Muscle layer of colon (tissue), 2 donors: ENCODE results near the gene NPAS2.

ENCODE experiments used
- H3K27ac ChIP-seq: one replicate; pipeline ENCODE4 v1.7.0; 2013; ENCODE audit warnings: low read depth, mild to moderate bottlenecking, low read length, moderate library complexity
- H3K27me3 ChIP-seq, 2 donors: one replicate each; pipeline ENCODE4 v1.7.0; 2013; ENCODE audit warnings: low read length in 2 of 2, mild to moderate bottlenecking in 2 of 2; ENCODE audit not compliant: insufficient read depth in 2 of 2, control insufficient read depth in 1 of 2
- H3K36me3 ChIP-seq: one replicate; pipeline ENCODE4 v1.7.0; 2013; ENCODE audit warnings: mild to moderate bottlenecking, low read length; ENCODE audit not compliant: insufficient read depth
- H3K4me1 ChIP-seq: one replicate; pipeline ENCODE4 v1.7.0; 2013; ENCODE audit warnings: mild to moderate bottlenecking, low read length; ENCODE audit not compliant: insufficient read depth
- H3K4me3 ChIP-seq, 2 donors: one replicate each; pipeline ENCODE4 v1.7.0; 2013; ENCODE audit warnings: low read length in 2 of 2, low read depth in 1 of 2, mild to moderate bottlenecking in 1 of 2, moderate library complexity in 1 of 2
- H3K9ac ChIP-seq: one replicate; pipeline ENCODE4 v1.7.0; 2013; ENCODE audit warnings: low read length
- H3K9me3 ChIP-seq: one replicate; pipeline ENCODE4 v1.7.0; 2013; ENCODE audit warnings: mild to moderate bottlenecking, low read length
- donor health status: abdominal sarcoma.
- donor health status: Adenocarcinoma of cecum.

Gene NPAS2

GRCh38 chr2:100941646-100942240 lies 121.8 kb downstream of the NPAS2 start:
- Histone ChIP-seq H3K36me3 (no peaks in the 10 kb centered on the region), H3K4me3 (no peak overlapping the region), H3K4me1 (no peaks in the 10 kb centered on the region), H3K9ac (no peak overlapping the region), H3K27ac (no peak overlapping the region), H3K27me3 (no peaks in the 10 kb centered on the region), H3K9me3 (no peaks in the 10 kb centered on the region)

- H3K27ac ChIP-seq, result no peak overlapping the region
- no peaks in the 10 kb centered on the region for H3K27me3 ChIP-seq
Observed at GRCh38 chr2:100944617-100945432, 124.9 kb downstream of the NPAS2 start.

GRCh38 chr2:100945433-100945740 lies 125.4 kb downstream of the NPAS2 start:
- H3K27me3 ChIP-seq, result no peaks in the 10 kb centered on the region
- H3K9me3 ChIP-seq, result no peaks in the 10 kb centered on the region
- no peak overlapping the region for H3K4me3 ChIP-seq
- no peaks in the 10 kb centered on the region for H3K4me1 ChIP-seq
- no peak overlapping the region for H3K27ac ChIP-seq
- H3K9ac ChIP-seq, result no peak overlapping the region
- H3K36me3 ChIP-seq, result peaks cover 2% of the 10 kb centered on the region

More at GRCh38 chr2:100944617-100945432, 124.9 kb downstream of the NPAS2 start:
- Histone ChIP-seq H3K9me3 (no peaks in the 10 kb centered on the region), H3K36me3 (no peaks in the 10 kb centered on the region), H3K4me3 (no peak overlapping the region), H3K4me1 (no peaks in the 10 kb centered on the region), H3K9ac (no peak overlapping the region)

GRCh38 chr2:100945930-100946607 lies 126.1 kb downstream of the NPAS2 start:
- Histone ChIP-seq H3K9ac (no peak overlapping the region), H3K27ac (no peak overlapping the region), H3K9me3 (no peaks in the 10 kb centered on the region), H3K4me3 (no peak overlapping the region), H3K36me3 (peaks cover 3% of the 10 kb centered on the region), H3K27me3 (no peaks in the 10 kb centered on the region), H3K4me1 (no peaks in the 10 kb centered on the region)

- H3K4me1 ChIP-seq, result no peaks in the 10 kb centered on the region
- H3K9ac ChIP-seq, result no peak overlapping the region
- H3K36me3 ChIP-seq, result peaks cover 3% of the 10 kb centered on the region
- H3K9me3 ChIP-seq, result no peaks in the 10 kb centered on the region
- H3K4me3 ChIP-seq, result no peak overlapping the region
- H3K27ac ChIP-seq, result no peak overlapping the region
- no peaks in the 10 kb centered on the region for H3K27me3 ChIP-seq
Observed at GRCh38 chr2:100948942-100949811, 129.2 kb downstream of the NPAS2 start.

GRCh38 chr2:100952512-100952911 lies 132.6 kb downstream of the NPAS2 start:
- H3K4me1 ChIP-seq, result no peaks in the 10 kb centered on the region
- H3K36me3 ChIP-seq, result peaks cover 3% of the 10 kb centered on the region
- no peak overlapping the region for H3K27ac ChIP-seq
- no peak overlapping the region for H3K4me3 ChIP-seq
- no peak overlapping the region for H3K9ac ChIP-seq
- H3K27me3 ChIP-seq, result no peaks in the 10 kb centered on the region
- H3K9me3 ChIP-seq, result no peaks in the 10 kb centered on the region

GRCh38 chr2:100953406-100954043 lies 133.6 kb downstream of the NPAS2 start:
- Histone ChIP-seq H3K4me1 (peaks cover 6% of the 10 kb centered on the region), H3K27ac (no peak overlapping the region), H3K9me3 (no peaks in the 10 kb centered on the region), H3K9ac (no peak overlapping the region), H3K4me3 (no peak overlapping the region), H3K36me3 (peaks cover 3% of the 10 kb centered on the region), H3K27me3 (no peaks in the 10 kb centered on the region)

GRCh38 chr2:100954044-100954420 lies 134.1 kb downstream of the NPAS2 start:
- no peak overlapping the region for H3K4me3 ChIP-seq
- H3K9me3 ChIP-seq, result no peaks in the 10 kb centered on the region
- no peak overlapping the region for H3K27ac ChIP-seq
- H3K36me3 ChIP-seq, result peaks cover 3% of the 10 kb centered on the region
- no peak overlapping the region for H3K9ac ChIP-seq
- no peaks in the 10 kb centered on the region for H3K27me3 ChIP-seq
- H3K4me1 ChIP-seq, result peaks cover 7% of the 10 kb centered on the region

GRCh38 chr2:100955226-100955625 lies 135.3 kb downstream of the NPAS2 start:
- Histone ChIP-seq H3K9ac (no peak overlapping the region), H3K9me3 (no peaks in the 10 kb centered on the region), H3K27me3 (no peaks in the 10 kb centered on the region), H3K4me3 (no peak overlapping the region), H3K27ac (no peak overlapping the region), H3K4me1 (peaks cover 7% of the 10 kb centered on the region), H3K36me3 (peaks cover 2% of the 10 kb centered on the region)

- no peak overlapping the region for H3K27ac ChIP-seq
- no peaks in the 10 kb centered on the region for H3K27me3 ChIP-seq
- no peak overlapping the region for H3K9ac ChIP-seq
- H3K4me1 ChIP-seq, result peaks cover 7% of the 10 kb centered on the region
- no peaks in the 10 kb centered on the region for H3K9me3 ChIP-seq
- no peaks in the 10 kb centered on the region for H3K36me3 ChIP-seq
- no peak overlapping the region for H3K4me3 ChIP-seq
Observed at GRCh38 chr2:100956081-100956480, 136.1 kb downstream of the NPAS2 start.
